Erythroblast (primary cell): Measurements from ENCODE around the gene STK38L.
"Not testable (repeated sequence)": the region's sequence is repeated elsewhere in the genome, so short reads cannot be mapped to it uniquely, and the experiment has no call there.

ENCODE experiments used
- DNase-seq, 2 experiments: peaks; one replicate each; lab custom pipeline; 2025; lab: John Stamatoyannopoulos, UW
- GATA1 ChIP-seq: IDR thresholded peaks from 2 replicates; pipeline ENCODE4 v1.6.1; 2011; ENCODE audit warnings: low read depth, mild to moderate bottlenecking, control low read depth, low read length, moderate library complexity
- POLR2A ChIP-seq: IDR thresholded peaks from 2 replicates; pipeline ENCODE4 v1.6.1; 2011; ENCODE audit warnings: mild to moderate bottlenecking, low read length

Gene STK38L

DNA sequence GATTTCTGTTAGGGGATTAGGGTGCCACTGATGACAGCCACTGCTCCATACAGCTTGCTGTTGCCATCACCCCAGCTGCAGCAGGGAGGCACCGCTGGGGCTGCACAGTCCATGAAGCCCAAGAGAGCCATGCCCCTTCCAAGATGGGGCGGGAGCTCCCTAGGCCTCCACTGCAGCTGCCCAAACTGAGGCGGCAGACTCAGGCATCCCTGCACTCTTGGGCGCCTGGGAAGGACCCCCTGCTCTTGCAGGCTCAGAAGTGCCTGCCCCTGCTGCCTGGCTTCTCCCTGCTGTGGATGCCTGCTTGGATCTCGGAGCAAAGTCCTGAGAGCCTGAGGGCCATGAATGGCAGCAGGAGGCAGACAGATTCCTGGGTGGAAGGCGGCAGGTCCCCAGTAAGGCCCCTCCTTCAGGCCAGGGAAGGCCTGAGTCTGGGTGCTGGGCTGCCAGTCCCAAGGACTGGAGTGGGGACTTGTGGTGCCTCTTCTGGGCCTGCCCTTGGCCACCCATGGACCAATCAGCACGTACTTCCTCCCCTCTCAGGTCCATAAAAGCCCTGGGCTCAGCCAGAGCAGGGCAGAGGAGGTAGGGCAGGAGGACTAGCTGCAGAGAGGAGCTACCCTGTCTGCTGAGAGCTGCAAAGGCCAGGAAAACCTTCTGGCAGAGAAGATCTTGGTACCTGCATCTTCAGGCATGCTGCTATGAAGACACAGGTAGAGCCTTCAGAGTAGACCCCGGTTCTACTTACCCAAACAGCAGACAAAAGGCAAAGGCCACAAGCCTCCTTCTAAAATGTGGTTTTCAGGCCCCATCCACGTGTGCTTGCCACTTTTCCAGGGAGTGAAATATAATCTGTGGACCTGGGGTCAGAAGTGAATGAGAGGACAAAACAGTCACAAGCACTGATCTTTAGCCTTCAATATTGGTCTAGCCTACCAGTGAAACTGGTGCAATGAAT lies 30.0 kb upstream of the STK38L start:
- DNase-seq: no peak
- TF ChIP-seq GATA1: no peak
- TF ChIP-seq POLR2A: no peak

DNA sequence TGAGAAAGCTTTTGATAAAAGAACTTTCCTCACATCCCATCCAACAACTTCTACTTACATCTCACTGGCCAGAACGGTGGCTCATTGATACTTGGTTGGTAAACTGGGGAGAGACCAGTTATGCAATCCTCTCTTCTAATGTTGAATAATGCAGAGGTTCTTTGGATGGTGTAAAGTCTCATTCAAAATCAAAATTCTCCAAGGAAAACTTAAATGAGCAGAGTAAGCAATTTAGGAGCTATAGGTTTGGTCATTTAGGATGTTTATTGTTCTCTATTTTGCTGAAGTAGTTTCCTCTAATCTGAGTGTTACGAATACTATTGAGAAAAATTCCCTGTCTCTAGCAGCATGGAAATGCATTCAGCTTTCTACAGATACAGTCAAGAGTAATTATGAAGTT lies 26.5 kb upstream of the STK38L start:
- no peak for DNase-seq
- TF ChIP-seq POLR2A: no peak
- TF ChIP-seq GATA1: no peak

DNA sequence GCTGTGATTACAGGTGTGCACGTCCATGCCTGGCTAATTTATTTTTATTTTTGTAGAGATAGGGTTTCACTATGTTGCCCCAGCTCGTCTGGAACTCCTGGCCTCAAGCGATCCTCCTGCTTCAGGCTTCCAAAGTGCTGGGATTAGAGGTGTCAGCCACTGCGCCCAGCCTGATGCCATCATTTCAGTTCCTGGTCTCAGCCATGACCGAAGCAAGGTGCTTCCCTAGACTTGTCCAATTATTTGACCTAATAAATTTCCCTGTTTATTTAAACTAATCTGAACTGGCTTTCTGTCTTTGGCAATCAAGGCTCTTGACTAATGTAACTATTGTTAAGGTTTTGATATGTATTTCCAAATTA lies 24.4 kb upstream of the STK38L start:
- no peak for TF ChIP-seq POLR2A
- TF ChIP-seq GATA1: no peak
- no peak for DNase-seq

DNA sequence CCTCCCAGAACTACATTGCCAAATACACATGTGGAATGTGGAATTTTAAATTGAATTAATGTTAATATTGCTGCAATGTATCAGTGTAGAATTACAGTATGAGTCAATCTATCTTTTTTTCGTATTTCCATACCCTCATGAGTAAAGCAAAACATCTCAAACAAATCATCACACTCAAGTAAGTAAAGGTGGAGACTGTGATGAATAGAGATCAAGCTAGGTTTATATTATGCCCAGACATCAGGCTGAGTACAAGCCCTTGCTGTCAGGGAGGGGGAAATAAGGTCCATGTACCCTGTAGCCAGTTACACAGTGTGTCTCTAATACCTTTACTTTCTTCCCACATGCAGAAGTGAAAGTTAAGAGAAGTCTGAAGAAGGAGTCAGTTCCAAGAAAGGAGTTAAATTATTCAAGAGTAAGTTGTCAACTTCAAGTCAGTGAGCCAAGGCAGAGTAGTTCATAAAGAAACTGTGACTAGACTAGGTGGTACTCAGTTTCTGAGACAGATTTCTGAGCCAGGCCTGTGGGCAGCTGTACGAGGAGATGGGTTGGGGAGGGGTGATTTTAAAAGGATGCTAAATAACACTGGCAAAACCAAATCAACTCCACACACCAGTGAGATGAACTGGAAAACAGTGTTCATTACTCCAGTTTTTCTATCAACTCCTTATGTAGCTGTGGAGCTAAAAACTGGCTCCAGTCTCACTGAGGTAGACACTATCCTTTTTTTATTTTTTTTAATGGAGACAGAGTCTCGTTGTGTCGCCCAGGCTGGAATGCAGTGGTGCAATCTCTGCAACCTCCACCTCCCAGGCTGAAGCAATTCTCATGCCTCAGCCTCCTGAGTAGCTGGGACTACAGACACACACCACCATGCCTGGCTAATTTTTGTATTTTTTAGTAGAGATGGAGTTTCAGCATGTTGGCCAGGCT lies 23.8 kb upstream of the STK38L start:
- TF ChIP-seq POLR2A (no peak), GATA1 (no peak)
- no peak for DNase-seq

DNA sequence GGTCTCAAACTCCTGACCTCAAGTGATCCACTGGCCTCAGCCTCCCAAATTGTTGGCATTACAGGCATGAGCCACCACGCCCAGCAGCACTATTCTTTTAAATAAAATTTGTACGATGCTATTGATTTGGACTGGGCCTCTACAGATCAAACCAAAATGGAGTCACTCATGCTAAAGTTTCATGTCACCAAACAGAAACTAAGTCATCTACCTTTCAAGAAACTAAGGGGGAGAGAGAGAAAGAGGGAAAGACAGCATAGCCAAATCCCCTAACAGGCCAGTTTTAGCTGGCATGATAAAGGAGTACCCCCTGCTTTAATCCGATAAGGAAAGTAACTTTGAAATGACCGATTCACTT lies 23.1 kb upstream of the STK38L start:
- no peak for TF ChIP-seq GATA1
- no peak for TF ChIP-seq POLR2A
- no peak for DNase-seq

DNA sequence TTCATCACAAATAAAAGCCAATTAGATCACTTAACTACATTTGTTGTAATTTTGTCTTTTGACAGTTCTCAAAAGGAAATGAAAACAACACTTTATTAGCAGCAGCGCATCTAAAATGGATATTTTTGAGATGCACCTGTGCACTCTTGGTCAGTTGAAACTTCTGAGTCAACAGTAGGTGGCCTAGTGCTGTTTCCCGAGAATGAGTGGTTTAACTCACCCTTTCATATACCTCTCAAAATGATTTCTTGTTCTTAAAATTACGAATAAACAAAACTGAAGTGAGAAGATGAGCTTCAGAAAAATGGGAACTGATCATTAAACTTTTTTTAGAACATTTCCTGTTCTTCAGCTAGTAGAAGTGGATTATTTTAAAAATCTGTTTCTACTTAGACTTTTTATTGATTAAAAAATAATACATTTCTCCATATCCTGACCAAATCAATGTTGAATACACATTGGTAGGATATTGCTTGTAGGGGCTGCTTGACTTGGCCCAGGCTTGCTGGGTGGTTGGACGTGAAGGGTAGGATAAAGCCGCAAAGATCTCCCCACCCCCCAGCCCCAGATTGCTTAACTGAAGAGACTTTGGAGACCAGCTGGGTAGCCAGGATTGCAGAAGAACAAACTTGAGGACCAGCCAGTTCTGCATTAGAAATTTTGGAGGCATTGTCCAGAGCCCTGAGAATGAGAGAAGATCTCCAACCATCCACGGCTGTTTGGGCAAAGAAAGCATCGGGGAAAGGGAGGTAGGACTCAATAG lies 22.3 kb upstream of the STK38L start:
- no peak for DNase-seq
- TF ChIP-seq POLR2A: no peak
- no peak for TF ChIP-seq GATA1

DNA sequence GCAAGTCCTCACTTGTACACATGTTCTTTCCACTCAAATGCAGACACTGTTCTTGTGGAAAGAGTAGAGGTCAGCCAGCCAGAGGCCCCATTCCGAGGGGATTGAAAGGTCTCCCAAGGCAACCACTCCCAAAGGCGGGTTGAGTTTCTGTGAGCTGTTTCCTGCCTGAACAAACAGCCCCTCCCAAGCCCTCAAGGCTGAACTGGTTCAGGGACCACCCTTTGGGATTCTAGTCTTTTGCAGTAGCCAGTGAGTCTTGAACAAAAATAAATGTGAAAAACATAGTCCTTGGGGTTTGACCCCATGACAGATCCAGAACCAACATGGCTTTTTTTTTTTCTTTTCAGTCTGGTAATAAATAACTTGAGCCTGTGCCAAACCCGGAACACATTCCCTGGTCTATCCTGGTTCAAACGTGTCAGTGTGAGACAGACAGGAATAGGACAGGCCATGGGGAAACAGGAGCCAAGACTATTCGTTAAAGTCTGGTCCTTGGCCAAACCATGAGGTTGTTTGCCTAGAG lies 17.6 kb upstream of the STK38L start:
- no peak for TF ChIP-seq GATA1
- no peak for TF ChIP-seq POLR2A
- DNase-seq: no peak

DNA sequence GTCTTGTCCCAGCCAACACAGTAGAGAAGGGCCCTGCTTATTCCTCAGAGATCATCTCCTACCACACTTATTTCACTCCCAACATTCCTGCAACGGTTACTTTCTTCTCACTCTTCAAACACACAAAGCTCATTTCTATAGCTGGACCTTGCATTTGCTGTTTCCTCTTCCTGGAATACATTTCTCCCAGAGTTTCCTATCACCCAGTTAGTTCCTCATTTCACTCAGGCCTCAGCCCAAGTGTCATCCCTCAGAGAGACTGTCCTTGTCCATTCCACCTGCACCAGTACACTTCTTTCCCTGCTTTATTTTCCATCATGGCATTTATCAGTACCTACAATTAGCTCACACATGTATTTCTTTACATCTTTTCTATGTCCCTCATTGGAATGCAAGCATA lies 14.7 kb upstream of the STK38L start:
- no peak for TF ChIP-seq GATA1
- no peak for TF ChIP-seq POLR2A
- no peak for DNase-seq

DNA sequence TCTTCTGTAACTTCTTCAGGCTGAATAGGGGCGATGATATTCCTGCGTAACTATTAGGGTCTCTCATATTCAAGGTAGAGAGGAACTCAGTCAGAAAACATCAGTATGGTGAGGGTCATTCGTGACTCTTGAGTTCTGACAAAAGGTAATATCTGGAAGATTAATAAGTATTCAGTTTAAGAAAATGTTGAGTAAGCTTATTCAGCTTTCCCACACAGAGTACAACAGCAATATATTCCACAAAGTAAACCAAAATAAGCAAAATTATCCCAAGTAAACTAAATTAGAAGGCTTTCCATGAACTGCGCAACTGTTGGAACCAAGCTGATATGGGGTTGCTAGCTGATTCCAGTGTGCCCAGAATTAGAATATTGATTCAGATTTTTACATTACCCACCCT lies 12.7 kb upstream of the STK38L start:
- DNase-seq: not testable (repeated sequence)

DNA sequence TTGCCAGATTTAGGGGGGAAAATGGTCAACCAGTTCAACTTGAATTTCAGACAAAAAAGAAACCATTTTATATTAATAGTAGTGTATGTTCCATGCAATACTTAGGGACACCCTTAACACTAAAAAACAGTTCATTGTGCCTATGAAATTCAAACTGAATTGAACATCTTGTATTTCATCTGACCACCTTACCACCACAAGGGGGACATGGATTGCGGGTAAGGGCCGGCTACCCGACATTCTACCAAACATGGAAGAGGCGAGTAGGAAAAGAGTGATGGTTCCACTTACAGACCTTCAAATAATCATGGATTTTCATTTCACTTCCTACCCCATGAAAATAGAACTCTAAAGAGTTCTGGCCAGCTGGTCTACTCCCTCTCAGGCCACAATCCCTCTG lies 10.3 kb upstream of the STK38L start:
- DNase-seq: no peak
- TF ChIP-seq GATA1 (no peak), POLR2A (no peak)

DNA sequence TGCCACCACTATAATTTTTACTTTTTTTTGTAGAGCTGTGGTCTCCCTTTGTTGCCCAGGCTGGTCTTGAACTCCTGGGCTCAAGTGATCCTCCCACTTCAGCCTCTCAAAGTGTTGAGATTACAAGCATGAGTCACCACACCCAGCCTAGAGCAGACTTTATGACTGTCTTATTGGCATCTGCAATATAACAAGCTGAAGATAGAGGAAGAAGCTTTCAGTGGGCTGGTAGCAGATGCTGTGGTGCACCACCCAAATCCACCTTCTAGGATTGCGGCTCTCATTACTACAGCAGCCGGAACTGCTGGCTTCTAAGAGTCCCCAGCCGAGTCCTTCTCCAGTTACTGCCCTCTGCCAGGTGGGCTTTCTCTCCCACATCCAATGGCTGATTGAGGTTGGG lies 7.6 kb upstream of the STK38L start:
- TF ChIP-seq GATA1: no peak
- no peak for TF ChIP-seq POLR2A
- peak; percentile 5 to 11 for DNase-seq

DNA sequence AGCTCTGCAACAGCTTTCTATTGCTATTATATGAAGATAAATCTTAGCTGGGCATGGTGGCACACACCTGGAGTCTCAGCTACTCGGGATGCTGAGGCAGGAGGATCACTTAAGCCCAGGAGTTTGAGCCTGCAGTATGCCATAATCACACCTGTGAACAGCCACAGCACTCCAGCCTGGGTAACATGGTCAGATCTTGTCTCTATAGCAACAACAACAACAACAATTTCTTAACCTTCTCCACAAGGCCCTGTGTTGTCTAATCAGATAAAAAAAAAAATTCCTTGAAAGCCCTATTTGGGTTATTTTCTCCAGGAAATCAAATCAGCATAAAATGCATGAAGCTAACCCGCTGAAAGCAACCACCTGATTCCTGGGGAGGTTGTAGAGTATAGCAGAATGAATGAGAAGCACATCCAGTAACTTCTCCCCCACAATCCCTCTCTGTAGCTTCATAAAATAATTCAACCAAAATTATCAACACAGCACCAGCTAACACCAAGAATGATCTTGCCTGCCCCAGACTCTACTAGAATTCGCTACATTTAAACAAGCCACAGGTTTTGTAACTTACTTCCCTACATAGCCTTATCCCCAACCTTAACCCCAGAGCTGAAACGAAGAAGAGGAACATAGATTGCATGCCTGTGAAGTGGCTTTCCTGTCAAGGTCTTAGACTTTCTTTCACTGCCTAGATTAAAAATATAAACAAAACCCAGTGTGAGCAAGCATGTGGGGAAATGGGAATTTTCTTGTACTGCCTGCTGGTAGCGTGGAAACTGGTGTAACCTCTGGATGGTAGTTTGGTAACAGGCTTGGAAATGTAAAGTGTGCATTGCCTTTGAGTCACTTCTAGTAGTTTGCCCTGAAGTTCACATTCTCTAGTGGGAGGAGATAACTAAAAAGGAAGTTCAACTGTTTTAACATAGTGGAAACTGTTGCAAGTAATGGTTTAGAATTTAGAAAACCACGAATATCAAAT lies 6.0 kb upstream of the STK38L start:
- TF ChIP-seq POLR2A (no peak), GATA1 (no peak)
- DNase-seq: peak in 1 of 2 experiments; percentile 8

DNA sequence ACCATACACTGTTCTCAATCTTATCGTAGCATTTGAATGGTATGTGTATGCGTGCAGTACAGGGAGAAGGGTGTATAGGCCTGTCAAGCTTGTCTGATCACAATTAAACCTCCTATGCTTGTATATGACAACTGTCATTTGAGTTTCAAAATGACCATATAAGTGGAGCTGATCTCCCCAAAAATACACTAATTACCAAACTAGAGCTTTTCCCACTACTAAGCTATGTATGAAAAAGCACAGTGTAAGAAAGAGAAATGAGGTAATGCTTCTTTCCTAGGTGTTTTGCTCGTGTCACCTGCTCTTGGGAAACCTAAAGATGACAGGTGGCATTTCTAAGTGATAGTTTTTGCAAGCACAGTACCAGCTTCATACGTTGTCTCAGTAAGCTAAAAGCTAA lies 1.1 kb upstream of the STK38L start:
- TF ChIP-seq POLR2A (no peak), GATA1 (no peak)
- no peak for DNase-seq
